Thyroid gland (tissue), 4 donors: ENCODE measurements around the gene DALRD3. TPM values are rescaled to one million over a fixed set of nuclear protein-coding genes. Genes with fewer than 3 reads are reported as not detected.

ENCODE experiments used
- DNase-seq, 2 donors: peaks; one replicate each; pipeline ENCODE4 v3.0.0-alpha.2; 2019
- H3K27ac ChIP-seq, 3 donors: fragments of 200-600 bp; sonication (generic); 1 replicate in 2 of 3; 2 replicates in 1 of 3; pipeline ENCODE4 v1.5.1; 2016 to 2019; ENCODE audit warnings: mild to moderate bottlenecking in 1 of 3, moderate library complexity in 1 of 3
- H3K27me3 ChIP-seq: fragments of 200-600 bp; sonication (generic); one replicate; pipeline ENCODE4 v1.5.1; 2019
- H3K36me3 ChIP-seq, 2 donors: fragments of 200-600 bp; sonication (generic); one replicate each; pipeline ENCODE4 v1.5.1; 2016 to 2019
- H3K4me1 ChIP-seq, 2 donors: fragments of 200-600 bp; sonication (generic); one replicate each; pipeline ENCODE4 v1.5.1; 2017 to 2019
- H3K4me3 ChIP-seq, 3 donors: fragments of 200-600 bp; sonication (generic); replicated peaks in 1 of 3; 1 replicate in 2 of 3; 2 replicates in 1 of 3; pipeline ENCODE4 v1.5.1; 2016; ENCODE audit warnings: mild to moderate bottlenecking in 1 of 3
- H3K9me3 ChIP-seq: fragments of 200-600 bp; sonication (generic); one replicate; pipeline ENCODE4 v1.5.1; 2017
- CTCF ChIP-seq, 6 experiments: fragments of 200-600 bp in 3 of 6; fragments of 450-650 bp in 3 of 6; sonication (generic) in 3 of 6; IDR thresholded peaks; one replicate each; pipeline ENCODE4 v1.5.1; 2016 to 2019; ENCODE audit warnings: antibody characterized with exemption in 6 of 6, mild to moderate bottlenecking in 2 of 6, inconsistent platforms in 1 of 6, moderate library complexity in 1 of 6
- POLR2A ChIP-seq, 2 donors: fragments of 450-650 bp; IDR thresholded peaks; one replicate each; pipeline ENCODE4 v1.6.1; 2017; ENCODE audit warnings: antibody characterized with exemption in 2 of 2, mild to moderate bottlenecking in 2 of 2, moderate library complexity in 1 of 2
- WGBS, 2 donors: methylation state at CpG; one replicate each; pipeline ENCODE4 v1.1.5; 2017; 5-methylcytosine and 5-hydroxymethylcytosine counted together
- intact Hi-C: fragments of 100-400 bp; cut with DNase I; formaldehyde crosslinking; loops from one replicate; pipeline ENCODE4 v1.15.1; 2023
- total RNA-seq, 4 donors: library from RNA; depleted of rRNA; stranded (reverse); fragments of >200 nt; gene quantifications; one replicate each; pipeline ENCODE4 v1.2.3, GENCODE V29; 2016

Gene DALRD3
- total RNA-seq, 4 donors from 2014 or later, result 43.1 to 91.4 (median 60.0) TPM

- no peak overlapping the region for H3K27ac ChIP-seq
- WGBS, 2 donors, result 96 to 97% methylated on average over 3 of the region's 3 CpGs
- peaks cover 33 to 40% of the 10 kb centered on the region in 2 donors for H3K36me3 ChIP-seq
These were observed 8.2 kb upstream of the DALRD3 start for GRCh38 chr3:49026536-49026935.

GRCh38 chr3:49025793-49026520 is 7.6 kb upstream of the DALRD3 start:
- TF ChIP-seq POLR2A (IDR thresholded peaks at IDR 0.05), result no peak

More at GRCh38 chr3:49026536-49026935, 8.2 kb upstream of the DALRD3 start:
- no peak for TF ChIP-seq CTCF (IDR thresholded peaks at IDR 0.05)
- TF ChIP-seq POLR2A (IDR thresholded peaks at IDR 0.05), result no peak
- no peaks in the 10 kb centered on the region for H3K27me3 ChIP-seq
- no peaks in the 10 kb centered on the region for H3K9me3 ChIP-seq
- DNase-seq, result no peak
- peaks cover 14 to 28% of the 10 kb centered on the region in 2 donors for H3K4me1 ChIP-seq
- intact Hi-C loops, result loop anchor here (10.0 kb wide), 1 partner anchor 68 kb away; the partner anchor contains the start of gene QRICH1
- H3K4me3 ChIP-seq, result no peak overlapping the region

GRCh38 chr3:49025005-49025792 is 6.8 kb upstream of the DALRD3 start:
- H3K9me3 ChIP-seq, result no peaks in the 10 kb centered on the region
- H3K27me3 ChIP-seq, result no peaks in the 10 kb centered on the region
- no peak overlapping the region for H3K27ac ChIP-seq
- 84 to 90% methylated on average over 9 to 11 of the region's 13 CpGs for WGBS, 2 donors
- no peak for TF ChIP-seq CTCF (IDR thresholded peaks at IDR 0.05)
- TF ChIP-seq POLR2A (IDR thresholded peaks at IDR 0.05), result no peak
- H3K4me1 ChIP-seq, result peaks cover 18 to 32% of the 10 kb centered on the region in 2 donors
- intact Hi-C loops, result loop anchor here (10.0 kb wide), 1 partner anchor 70 kb away; the partner anchor contains the start of gene QRICH1
- peaks cover 25 to 29% of the 10 kb centered on the region in 2 donors for H3K36me3 ChIP-seq
- no peak for DNase-seq
- H3K4me3 ChIP-seq, result no peak overlapping the region

More at GRCh38 chr3:49025793-49026520, 7.6 kb upstream of the DALRD3 start:
- H3K4me1 ChIP-seq, result peaks cover 14 to 28% of the 10 kb centered on the region in 2 donors
- H3K27ac ChIP-seq, result no peak overlapping the region
- no peaks in the 10 kb centered on the region for H3K27me3 ChIP-seq
- no peak for DNase-seq
- WGBS, 2 donors, result 92 to 94% methylated on average over 8 of the region's 8 CpGs
- no peaks in the 10 kb centered on the region for H3K9me3 ChIP-seq
- no peak overlapping the region for H3K4me3 ChIP-seq
- intact Hi-C loops, result loop anchor here (10.0 kb wide), 1 partner anchor 69 kb away; the partner anchor contains the start of gene QRICH1
- peaks cover 27 to 36% of the 10 kb centered on the region in 2 donors for H3K36me3 ChIP-seq

- no peaks in the 10 kb centered on the region for H3K9me3 ChIP-seq
- intact Hi-C loops, result loop anchor here (10.0 kb wide), 1 partner anchor 70 kb away; the partner anchor contains the start of gene QRICH1
- 86 to 92% methylated on average over 4 to 5 of the region's 5 CpGs for WGBS, 2 donors
- H3K36me3 ChIP-seq, result peaks cover 25% of the 10 kb centered on the region in 2 donors
- H3K4me3 ChIP-seq, result no peak overlapping the region
- peaks cover 24 to 35% of the 10 kb centered on the region in 2 donors for H3K4me1 ChIP-seq
- TF ChIP-seq POLR2A (IDR thresholded peaks at IDR 0.05) (no peak), CTCF (IDR thresholded peaks at IDR 0.05) (no peak)
- H3K27ac ChIP-seq, result no peak overlapping the region
- no peak for DNase-seq
- no peaks in the 10 kb centered on the region for H3K27me3 ChIP-seq
These were observed 6.1 kb upstream of the DALRD3 start for GRCh38 chr3:49024449-49024848.

GRCh38 chr3:49023775-49024174 is 5.4 kb upstream of the DALRD3 start:
- Histone ChIP-seq H3K4me1 (peaks cover 25 to 38% of the 10 kb centered on the region in 2 donors), H3K36me3 (peaks cover 25% of the 10 kb centered on the region in 2 donors)
- TF ChIP-seq POLR2A (IDR thresholded peaks at IDR 0.05), result no peak
- no peak for TF ChIP-seq CTCF (IDR thresholded peaks at IDR 0.05)

More at GRCh38 chr3:49023775-49024174, 5.4 kb upstream of the DALRD3 start:
- Histone ChIP-seq H3K4me3 (no peak overlapping the region), H3K27me3 (no peaks in the 10 kb centered on the region), H3K9me3 (no peaks in the 10 kb centered on the region), H3K27ac (no peak overlapping the region)
- intact Hi-C loops, result loop anchor here (10.0 kb wide), 1 partner anchor 71 kb away; the partner anchor contains the start of gene QRICH1
- DNase-seq, result no peak
- 88 to 91% methylated on average over 4 of the region's 4 CpGs for WGBS, 2 donors
